ENCODE measurements around the gene ZC3H10.

Gene ZC3H10

DNA sequence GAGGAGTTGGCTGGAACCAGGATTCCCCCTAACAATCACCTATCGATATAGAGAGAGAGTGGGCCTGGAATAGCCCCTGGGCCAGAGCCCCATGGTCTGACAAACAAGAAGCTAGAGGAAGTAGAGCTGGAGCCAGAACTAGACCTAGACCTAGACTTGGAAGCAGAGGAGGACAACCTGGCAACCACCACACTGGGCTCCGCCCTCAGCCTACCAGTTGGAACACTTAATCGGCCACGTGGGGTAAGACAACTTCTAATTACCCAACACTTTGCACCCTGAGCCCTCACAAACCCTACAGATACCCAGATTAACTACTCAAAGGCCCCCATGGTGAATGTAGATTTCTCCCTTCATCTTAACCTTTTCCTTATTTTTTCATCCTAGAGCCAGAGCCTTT is 18.3 kb upstream of the ZC3H10 start:
- no peak for DNase-seq (ENCODE audit: extremely low spot score)
- POLR2A ChIA-PET: interaction anchor here (0.6 kb wide), 1 partner anchor 41 kb away, joined by 3 read pairs; no protein-coding TSS in a partner anchor
- CTCF ChIA-PET: interaction anchor here (0.6 kb wide), 1 partner anchor 105 kb away, joined by 3 read pairs; no protein-coding TSS in a partner anchor
- TF ChIP-seq, protein P1, sequence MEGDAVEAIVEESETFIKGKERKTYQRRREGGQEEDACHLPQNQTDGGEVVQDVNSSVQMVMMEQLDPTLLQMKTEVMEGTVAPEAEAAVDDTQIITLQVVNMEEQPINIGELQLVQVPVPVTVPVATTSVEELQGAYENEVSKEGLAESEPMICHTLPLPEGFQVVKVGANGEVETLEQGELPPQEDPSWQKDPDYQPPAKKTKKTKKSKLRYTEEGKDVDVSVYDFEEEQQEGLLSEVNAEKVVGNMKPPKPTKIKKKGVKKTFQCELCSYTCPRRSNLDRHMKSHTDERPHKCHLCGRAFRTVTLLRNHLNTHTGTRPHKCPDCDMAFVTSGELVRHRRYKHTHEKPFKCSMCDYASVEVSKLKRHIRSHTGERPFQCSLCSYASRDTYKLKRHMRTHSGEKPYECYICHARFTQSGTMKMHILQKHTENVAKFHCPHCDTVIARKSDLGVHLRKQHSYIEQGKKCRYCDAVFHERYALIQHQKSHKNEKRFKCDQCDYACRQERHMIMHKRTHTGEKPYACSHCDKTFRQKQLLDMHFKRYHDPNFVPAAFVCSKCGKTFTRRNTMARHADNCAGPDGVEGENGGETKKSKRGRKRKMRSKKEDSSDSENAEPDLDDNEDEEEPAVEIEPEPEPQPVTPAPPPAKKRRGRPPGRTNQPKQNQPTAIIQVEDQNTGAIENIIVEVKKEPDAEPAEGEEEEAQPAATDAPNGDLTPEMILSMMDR (IDR thresholded peaks at IDR 0.05; ENCODE audit: control extremely low read depth, extremely low read depth, low read depth, missing control alignments): no peak

DNA sequence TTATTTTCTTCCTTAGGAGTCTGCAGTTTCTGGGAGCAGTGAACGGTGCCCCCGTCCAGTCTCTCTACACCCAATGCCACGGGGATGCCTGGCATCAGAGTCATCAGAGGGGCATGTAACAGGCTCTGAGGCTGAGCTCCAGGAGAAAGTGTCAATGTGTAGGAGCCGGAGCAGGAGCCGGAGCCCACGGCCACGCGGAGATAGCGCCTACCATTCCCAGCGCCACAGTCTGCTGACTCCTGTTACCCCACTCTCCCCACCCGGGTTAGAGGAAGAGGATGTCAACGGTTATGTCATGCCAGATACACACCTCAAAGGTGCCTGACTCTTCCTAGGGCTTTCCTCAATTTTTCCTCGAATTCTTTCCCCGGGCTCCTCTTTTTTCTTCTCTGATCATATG is 17.0 kb upstream of the ZC3H10 start:
- CTCF ChIA-PET: interaction anchor here (1.0 kb wide), 1 partner anchor 22 kb away, joined by 3 read pairs; no protein-coding TSS in a partner anchor
- no peak for DNase-seq (ENCODE audit: extremely low spot score)
- POLR2A ChIA-PET: interaction anchor here (0.7 kb wide), 1 partner anchor 675 kb away, joined by 3 read pairs; the partner anchor contains the start of gene OR6C76
- TF ChIP-seq, protein P1 (IDR thresholded peaks at IDR 0.05; ENCODE audit: control extremely low read depth, extremely low read depth, low read depth, missing control alignments): no peak

DNA sequence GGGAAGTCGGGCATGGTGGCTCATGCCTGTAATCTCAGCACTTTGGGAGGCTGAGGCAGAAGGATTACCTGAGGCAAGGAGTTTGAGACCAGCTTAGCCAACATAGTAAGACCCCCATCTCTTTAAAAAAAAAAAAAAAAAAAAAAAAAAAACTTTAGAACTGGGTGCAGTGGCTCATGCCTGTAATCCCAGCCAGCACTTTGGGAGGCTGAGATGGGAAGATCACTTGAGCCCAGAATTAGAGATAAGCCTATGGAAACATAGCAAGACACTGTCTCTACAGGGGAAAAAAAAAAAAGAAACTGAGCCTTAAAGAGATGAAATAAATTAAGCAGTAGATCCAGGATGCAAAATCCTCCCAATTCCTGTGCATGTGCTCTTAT is 15.4 kb upstream of the ZC3H10 start:
- TF ChIP-seq, protein P1 (IDR thresholded peaks at IDR 0.05; ENCODE audit: control extremely low read depth, extremely low read depth, low read depth, missing control alignments): no peak
- ChIA-PET POLR2A (interaction anchor here (0.6 to 3.1 kb wide), 3 partner anchors 15 to 1374 kb away, joined by 3 to 56 read pairs (median 5); partner anchors contain the start of genes RPL41 and ZC3H10), CTCF (interaction anchor here (1.4 to 3.1 kb wide), 5 partner anchors 15 to 364 kb away, joined by 3 to 42 read pairs (median 11); partner anchors contain the start of genes ERBB3, RPL41 and ZC3H10)
- DNase-seq (ENCODE audit: extremely low spot score): no peak

DNA sequence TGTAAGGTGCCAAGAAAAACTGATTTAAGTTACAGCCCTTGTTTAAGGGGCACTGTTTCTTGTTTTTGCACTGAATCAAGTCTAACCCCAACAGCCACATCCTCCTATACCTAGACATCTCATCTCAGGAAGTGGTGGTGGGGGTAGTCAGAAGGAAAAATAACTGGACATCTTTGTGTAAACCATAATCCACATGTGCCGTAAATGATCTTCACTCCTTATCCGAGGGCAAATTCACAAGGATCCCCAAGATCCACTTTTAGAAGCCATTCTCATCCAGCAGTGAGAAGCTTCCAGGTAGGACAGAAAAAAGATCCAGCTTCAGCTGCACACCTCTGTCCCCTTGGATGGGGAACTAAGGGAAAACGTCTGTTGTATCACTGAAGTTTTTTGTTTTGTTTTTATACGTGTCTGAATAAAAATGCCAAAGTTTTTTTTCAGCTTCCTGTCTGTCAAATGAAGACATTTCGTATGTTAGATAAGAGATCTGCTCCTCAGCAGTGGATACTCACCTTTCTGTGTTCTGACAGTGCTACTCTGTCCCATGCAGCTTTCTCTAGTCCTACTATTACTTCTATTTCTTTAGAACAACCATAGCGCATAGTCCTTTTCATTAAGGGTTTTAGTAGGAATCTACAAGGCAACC is 14.9 kb upstream of the ZC3H10 start:
- DNase-seq (ENCODE audit: extremely low spot score): no peak
- POLR2A ChIA-PET: interaction anchor here (1.2 to 3.1 kb wide), 2 partner anchors 14 to 129 kb away, joined by 11 to 56 read pairs; partner anchors contain the start of genes RAB5B, RPL41 and ZC3H10
- TF ChIP-seq, protein P1 (IDR thresholded peaks at IDR 0.05; ENCODE audit: control extremely low read depth, extremely low read depth, low read depth, missing control alignments): no peak
- CTCF ChIA-PET: interaction anchor here (0.9 to 3.1 kb wide), 8 partner anchors 8 to 365 kb away, joined by 4 to 42 read pairs (median 6); partner anchors contain the start of genes ERBB3, RAB5B, RPL41 and SMARCC2

DNA sequence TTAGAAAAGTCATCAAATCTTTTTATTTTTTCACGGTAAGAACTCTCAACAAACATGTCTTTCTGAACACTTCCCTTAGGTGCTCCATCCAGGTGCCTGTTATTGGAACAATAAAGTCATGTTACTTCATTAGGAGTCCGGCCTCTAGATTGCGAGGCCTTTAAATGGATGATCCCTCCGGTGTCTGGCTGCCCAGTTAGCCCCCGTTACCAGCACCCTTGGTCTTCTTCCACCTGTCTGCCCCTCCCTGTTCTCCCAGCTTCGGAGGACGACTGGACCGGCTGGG is 14.3 kb upstream of the ZC3H10 start:
- TF ChIP-seq, protein P1 (IDR thresholded peaks at IDR 0.05; ENCODE audit: control extremely low read depth, extremely low read depth, low read depth, missing control alignments): no peak
- DNase-seq (ENCODE audit: extremely low spot score): no peak
- CTCF ChIA-PET: interaction anchor here (0.7 to 3.1 kb wide), 15 partner anchors 9 to 365 kb away, joined by 3 to 42 read pairs (median 4); partner anchors contain the start of genes ERBB3, RAB5B, RPL41 and SMARCC2
- POLR2A ChIA-PET: interaction anchor here (0.6 to 3.1 kb wide), 16 partner anchors 9 to 372 kb away, joined by 3 to 56 read pairs (median 4); partner anchors contain the start of genes ANKRD52, DGKA, ERBB3 and ESYT1

DNA sequence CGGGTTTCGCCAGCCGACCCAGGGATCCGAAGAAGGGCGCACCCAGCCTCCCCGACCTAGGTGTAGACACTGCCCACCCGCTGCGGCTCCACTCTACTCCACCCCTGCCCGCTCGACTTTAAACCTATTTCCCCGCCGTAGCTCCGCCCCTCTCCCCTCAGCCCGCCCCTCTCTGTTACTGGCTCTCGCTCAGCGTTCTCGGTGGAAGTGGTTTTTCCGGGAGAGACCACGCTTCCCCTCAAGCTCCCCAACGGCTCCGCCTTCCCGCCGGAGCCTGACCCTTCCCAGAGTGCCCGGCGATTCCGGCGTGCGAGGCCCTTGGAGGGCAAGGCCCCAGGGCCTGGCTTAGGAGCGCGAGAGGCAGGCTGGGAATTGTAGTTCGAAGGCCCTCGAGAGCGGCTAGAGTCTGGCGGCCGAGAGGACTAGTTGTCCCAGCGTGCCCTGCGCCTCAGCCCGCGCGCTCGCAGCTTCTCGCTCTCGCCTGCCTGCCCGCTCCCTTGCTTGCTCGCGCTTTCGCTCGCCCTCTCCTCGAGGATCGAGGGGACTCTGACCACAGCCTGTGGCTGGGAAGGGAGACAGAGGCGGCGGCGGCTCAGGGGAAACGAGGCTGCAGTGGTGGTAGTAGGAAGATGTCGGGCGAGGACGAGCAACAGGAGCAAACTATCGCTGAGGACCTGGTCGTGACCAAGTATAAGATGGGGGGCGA is 13.8 kb upstream of the ZC3H10 start, which contains the start of gene PA2G4:
TSS of gene PA2G4 (plus strand) at position 451 of the 706 bp plus-strand sequence. CDS start at position 630, 179 bp downstream.
- TF ChIP-seq, protein P1 (IDR thresholded peaks at IDR 0.05; ENCODE audit: control extremely low read depth, extremely low read depth, low read depth, missing control alignments): no peak
- CTCF ChIA-PET: interaction anchor here (0.7 to 3.1 kb wide), 18 partner anchors 8 to 366 kb away, joined by 3 to 42 read pairs (median 4); partner anchors contain the start of genes ERBB3, RAB5B, RNF41 and RPL41
- POLR2A ChIA-PET: interaction anchor here (0.6 to 3.1 kb wide), 22 partner anchors 9 to 375 kb away, joined by 3 to 56 read pairs (median 4); partner anchors contain the start of genes ANKRD52, DGKA, ERBB3 and ESYT1
- peak; percentile 97 for DNase-seq (ENCODE audit: extremely low spot score)

Measured in GM10248 (cell line).